IPS-NIHi7 (cell line): ENCODE data around the gene REC8.

Experiments
- DNase-seq: peaks from one replicate; pipeline ENCODE4 v3.0.0; 2012; ENCODE audit warnings: mixed read lengths; ENCODE audit errors: extremely low spot score

Gene REC8

DNA sequence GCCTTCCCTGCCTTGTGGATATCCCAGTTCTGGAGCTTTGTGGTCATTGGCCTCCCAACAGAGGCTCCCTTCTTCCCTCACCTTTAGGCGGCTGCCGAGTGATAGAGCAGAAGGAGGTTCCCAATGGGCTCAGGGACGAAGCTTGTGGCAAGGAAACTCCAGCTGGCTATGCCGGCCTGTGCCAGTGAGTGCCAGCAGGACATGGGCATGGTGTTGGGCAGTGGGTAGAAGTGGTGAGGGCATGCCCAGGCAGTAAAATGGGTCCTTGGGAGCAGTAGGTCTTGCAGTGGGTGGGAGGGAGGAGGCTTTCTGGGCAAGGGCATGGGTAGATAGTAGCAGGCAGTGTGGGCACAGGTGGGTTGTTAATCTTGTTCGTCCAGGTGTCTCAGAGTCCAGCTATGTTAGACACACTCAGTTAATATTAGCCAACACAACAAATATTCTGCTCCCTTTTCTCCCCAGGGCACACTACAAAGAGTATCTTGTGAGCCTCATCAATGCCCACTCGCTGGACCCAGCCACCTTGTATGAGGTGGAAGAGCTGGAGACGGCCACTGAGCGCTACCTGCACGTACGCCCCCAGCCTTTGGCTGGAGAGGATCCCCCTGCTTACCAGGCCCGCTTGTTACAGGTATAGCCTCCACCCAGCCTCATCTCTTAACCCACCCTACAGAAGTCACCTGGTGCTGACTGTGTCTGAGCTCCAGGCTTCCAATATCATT, 11.9 kb upstream of the REC8 start:
- no peak for DNase-seq

DNA sequence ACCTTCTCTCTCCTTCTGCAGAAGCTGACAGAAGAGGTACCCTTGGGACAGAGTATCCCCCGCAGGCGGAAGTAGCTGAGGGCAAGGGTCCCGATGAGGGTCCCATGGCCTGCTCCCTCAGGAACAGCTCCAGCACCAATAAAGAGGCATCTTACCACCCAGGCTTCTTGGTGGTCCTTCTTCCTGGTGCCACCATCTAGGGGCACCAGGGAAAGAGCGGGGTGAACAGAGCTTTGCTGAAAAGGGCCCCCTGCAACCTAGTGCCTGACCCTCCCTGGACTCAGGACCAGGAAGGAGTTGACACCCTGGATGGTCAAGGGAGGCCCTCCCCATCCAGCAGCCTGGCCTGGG, 11.4 kb upstream of the REC8 start:
- no peak for DNase-seq

DNA sequence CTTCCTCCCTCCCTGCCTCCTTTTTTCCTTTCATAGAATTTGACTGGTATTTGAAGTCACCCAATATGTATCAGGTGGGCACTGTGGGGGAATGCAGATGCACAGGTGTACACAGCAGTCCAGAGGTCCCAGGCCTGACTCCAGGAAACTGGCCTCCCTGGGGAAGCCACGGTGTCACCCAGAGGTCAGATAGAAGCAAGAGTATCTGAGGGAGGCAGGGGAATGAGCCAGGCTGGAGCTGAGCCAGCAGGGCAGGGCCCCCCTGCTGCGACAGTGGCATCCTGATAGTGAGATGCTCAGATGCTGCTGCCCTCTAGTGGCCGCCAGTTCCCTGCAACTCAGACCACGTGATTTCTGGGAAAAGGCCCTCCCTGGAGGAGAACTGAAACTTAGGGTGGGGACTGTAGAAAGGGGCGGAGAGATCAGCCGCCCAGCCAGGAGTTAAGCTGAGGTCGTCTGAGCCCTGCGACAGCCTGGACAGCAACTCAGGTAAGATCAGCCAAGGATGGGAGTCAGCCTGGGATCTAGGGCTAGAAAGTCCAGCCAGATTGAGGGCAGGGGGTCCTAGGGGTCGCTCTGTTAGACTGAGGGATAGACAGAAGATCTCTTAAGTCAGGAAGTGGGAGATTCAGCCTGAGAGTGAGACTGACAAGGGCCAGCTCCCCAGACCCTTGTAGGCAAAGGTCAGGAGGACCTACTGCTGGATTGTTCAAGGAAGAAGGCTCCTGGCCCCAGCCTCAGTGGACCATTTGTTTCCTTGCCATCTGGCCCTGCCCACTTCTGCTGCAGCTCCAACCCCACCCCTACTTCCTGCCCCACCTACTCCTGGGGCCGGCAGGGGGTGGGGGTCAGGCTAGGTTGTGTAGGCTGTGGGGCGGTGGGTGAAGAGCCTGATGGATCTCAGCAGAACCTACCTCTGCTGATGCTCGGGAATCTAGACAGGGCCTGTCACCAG, 10.8 kb upstream of the REC8 start, which contains the start of gene IRF9:
Gene IRF9, plus strand, starts transcription at position 416 of the 955 bp plus-strand sequence. CDS start 880 bp downstream, outside the sequence.
- DNase-seq, result peak; percentile 95

DNA sequence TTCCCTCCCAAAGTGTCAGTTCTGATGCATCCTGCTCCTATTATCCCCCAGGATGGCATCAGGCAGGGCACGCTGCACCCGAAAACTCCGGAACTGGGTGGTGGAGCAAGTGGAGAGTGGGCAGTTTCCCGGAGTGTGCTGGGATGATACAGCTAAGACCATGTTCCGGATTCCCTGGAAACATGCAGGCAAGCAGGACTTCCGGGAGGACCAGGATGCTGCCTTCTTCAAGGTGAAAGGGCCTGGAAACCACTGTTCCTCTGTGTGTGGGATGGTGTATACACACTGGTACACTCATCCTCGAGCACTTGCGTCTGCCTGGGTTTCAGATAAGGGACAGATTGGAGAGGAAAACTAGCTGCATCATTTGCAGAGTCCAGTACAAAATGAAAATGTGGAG, 9.8 kb upstream of the REC8 start:
- DNase-seq, result no peak

DNA sequence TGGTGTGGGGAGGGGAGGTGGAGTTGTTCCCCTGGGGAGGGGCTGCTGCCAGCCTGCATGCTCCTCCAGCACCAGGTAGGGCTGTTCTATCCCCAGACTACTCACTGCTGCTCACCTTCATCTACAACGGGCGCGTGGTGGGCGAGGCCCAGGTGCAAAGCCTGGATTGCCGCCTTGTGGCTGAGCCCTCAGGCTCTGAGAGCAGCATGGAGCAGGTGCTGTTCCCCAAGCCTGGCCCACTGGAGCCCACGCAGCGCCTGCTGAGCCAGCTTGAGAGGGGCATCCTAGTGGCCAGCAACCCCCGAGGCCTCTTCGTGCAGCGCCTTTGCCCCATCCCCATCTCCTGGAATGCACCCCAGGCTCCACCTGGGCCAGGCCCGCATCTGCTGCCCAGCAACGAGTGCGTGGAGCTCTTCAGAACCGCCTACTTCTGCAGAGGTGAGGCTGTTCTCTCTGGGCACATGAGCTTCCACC, 7.3 kb upstream of the REC8 start:
- no peak for DNase-seq

DNA sequence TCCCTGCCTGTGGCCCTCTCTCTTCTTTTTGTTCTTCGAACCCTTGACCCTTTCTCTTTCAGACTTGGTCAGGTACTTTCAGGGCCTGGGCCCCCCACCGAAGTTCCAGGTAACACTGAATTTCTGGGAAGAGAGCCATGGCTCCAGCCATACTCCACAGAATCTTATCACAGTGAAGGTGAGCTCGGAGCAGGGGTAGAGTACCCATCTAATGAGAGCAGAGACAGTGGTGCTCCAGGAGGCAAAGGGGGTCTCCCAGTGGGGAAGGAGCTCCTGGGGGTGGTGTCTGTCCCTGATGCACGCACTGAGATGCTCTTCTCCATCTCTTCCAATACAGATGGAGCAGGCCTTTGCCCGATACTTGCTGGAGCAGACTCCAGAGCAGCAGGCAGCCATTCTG, 6.1 kb upstream of the REC8 start:
- DNase-seq, result no peak

DNA sequence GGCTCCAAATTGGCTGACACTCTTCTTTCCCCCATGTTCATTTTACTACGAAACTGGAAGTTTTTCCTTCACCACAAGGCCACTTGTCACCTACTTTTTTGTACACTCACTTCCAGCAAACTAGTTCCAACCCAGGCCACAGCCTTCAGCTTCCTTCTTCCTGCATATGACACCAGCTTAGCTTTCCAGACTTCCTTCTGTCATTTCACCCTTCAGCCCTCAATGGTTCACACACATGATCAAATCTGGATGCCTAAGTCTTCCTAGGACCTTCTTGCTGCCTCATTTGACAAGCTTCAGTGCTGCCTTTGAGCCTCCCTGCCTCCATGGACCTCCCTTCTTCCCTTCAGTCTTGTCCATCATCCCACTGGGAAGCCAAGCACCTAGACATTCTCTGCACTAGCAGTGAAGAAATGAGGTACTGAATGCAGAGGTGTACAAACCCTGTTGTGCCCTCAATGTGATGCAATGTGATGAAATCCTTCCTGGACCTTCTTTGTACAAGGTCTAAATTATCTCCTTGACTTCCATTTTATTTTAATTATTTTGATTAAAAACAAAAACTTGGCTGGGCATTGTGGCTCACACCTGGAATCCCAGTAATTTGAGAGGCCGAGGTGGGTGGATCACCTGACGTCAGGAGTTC, 4.3 kb upstream of the REC8 start:
- no peak for DNase-seq

DNA sequence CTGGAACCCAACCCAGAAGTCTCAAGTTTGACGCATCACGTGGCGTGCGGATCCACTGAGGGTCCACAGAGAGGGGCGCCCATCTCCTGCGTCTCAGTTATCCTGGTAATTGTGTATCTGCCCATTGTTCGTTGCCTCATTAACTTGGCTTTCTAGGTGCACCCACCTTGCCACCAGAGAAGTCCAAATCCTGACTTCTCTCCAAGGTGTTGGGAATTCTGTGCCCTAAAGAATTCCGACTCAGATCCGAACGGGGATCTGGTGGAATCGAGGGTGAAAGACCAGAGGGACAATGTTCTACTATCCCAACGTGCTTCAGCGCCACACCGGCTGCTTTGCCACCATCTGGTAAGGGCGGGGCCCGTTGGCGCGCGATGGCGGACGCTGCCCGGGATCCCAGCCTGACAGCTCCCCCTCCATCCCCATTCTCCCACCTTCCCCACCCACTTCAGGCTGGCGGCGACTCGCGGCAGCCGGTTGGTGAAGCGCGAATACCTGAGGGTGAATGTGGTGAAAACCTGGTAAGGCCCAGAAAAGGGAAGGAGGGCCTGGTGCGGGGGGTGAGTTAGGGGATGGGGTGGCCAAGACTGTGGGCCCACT, 481 bp downstream of the REC8 start:
- DNase-seq, result no peak

DNA sequence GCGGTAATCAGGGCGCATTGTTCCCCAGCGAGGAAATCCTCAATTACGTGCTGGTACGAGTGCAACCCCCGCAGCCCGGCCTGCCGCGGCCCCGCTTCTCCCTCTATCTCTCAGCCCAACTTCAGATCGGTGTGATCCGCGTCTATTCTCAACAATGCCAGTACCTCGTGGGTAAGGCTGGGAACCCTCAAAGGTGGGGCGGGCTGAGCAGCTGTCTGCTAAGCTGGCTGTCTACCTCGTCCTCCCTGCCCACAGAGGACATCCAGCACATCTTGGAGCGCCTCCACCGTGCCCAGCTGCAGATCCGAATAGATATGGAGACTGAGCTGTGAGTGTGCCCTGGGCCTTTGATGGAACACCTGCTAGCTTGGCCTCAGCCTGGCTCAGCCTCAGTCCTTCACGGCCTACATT, 996 bp downstream of the REC8 start:
- no peak for DNase-seq

DNA sequence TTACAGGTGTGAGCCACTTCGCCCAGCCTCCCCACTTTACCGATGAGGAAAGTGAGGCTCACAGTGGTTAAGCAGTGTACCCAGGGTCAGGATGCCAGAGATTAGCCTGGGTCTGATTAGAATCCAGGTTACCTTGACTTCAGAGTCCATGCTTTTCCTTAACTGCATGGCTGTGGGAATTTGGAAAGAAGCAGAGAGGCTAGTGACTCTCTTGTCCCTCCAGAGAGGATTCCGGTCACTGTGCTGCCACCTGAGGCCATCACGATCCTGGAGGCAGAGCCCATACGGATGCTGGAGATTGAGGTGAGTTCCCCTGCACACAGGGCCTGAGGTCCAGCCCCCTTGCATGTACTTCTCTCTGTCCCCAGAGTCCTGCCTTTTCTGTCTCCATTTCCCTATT, 4.7 kb downstream of the REC8 start:
- DNase-seq, result no peak

DNA sequence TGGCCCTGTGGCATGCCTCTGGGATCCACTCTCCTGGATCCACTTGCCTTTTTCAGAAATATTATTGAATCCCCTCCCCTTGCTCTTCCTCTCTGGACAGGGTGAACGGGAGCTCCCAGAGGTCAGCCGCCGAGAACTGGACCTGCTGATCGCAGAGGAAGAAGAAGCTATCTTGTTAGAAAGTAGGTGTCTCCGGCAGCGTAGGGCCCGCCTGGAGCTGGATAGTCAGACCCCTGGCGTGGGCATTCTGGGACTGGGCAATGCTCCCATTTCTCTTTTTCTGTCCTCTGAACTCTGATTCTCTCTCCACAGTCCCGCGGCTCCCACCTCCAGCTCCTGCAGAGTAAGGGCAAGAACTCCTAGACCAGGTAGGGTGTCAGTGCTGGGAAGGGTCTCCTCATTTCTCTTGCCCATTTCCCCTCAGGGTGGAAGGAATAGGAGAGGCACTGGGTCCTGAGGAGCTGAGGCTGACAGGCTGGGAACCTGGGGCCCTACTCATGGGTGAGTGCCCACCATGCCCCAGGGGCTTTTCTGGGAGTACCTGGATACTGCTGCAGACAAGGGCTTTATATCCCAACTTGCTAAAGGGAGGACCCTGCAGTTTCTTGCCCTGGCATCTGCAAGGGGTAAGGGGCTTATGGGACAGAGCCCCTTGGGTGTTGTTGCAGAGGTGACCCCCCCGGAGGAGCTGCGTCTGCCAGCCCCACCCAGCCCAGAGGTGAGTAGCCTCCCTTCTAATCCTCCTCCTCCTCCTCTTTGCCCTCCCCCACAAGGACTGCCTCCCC, 5.4 kb downstream of the REC8 start:
- DNase-seq, result no peak

DNA sequence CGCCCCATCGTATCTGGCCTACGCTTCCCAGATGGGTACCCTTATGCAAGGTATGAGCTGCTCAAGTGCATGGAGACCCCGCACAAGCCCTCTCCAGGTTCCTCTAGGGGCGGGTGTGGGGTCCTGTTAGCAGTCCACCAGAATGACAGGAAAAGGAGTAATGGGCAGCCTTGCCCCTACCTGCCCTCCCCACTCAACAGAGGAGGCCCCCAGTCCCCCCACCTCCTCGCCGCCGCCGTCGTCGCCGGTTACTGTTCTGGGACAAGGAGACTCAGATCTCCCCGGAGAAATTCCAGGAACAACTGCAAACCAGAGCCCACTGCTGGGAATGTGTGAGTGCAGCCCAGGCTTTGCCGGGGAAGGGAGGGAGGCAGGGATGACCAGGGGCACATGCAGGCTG, 6.0 kb downstream of the REC8 start:
- DNase-seq, result no peak

DNA sequence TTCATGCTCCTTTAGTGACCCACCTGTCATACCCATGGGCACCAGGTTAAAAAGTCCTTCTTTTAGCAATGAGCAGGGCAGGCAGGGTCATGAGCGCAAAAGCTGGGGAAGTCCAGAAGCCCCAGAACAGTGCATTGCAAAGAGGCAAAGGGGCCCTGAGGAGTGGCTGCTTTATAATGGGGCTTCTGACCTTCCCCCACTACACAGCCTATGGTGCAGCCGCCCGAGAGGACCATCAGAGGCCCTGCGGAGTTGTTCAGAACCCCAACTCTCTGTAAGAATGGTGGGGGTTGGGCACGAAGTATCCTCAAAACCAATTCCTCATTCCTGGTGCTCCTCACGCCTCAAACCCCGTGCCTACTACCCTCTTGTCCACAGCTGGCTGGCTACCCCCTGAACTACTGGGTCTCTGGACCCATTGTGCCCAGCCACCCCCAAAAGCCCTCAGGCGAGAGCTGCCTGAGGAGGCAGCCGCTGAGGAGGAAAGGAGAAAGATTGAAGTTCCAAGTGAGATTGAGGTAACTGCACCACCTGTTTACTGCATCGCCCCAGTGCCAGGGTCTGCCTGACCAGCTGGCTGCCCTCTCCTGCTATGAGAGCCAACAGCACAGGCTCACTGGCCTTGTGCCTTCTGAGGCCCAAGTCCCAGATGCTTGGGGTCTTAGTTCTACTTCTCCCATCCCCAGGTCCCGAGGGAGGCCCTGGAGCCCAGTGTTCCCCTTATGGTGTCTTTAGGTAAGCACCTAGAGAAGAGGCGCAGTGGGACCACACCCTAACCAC, 6.7 kb downstream of the REC8 start:
- DNase-seq, result no peak

DNA sequence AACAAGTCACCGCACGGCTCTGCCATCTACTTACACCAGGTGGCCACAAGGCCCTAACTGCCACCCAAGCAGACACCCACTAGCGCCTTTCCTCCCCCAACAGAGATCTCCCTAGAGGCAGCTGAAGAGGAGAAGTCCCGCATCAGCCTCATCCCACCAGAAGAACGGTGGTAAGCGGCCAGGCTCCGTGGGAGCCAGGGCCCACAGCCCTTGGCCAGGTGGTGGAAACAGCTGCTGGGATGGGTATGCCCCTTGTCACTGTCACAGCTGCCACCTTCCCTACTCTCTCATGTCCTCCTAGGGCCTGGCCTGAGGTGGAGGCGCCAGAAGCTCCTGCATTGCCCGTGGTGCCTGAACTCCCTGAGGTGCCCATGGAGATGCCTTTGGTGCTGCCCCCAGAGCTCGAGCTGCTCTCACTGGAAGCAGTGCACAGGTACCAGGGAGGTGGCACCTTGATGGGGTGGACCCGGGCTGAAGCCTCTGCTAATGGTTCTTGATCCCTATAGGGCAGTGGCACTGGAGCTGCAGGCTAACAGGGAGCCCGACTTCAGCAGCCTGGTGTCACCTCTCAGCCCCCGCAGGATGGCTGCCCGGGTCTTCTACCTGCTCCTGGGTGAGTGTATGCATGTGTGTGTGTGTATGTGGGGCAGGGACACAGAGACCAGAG, 7.5 kb downstream of the REC8 start:
- DNase-seq, result no peak

DNA sequence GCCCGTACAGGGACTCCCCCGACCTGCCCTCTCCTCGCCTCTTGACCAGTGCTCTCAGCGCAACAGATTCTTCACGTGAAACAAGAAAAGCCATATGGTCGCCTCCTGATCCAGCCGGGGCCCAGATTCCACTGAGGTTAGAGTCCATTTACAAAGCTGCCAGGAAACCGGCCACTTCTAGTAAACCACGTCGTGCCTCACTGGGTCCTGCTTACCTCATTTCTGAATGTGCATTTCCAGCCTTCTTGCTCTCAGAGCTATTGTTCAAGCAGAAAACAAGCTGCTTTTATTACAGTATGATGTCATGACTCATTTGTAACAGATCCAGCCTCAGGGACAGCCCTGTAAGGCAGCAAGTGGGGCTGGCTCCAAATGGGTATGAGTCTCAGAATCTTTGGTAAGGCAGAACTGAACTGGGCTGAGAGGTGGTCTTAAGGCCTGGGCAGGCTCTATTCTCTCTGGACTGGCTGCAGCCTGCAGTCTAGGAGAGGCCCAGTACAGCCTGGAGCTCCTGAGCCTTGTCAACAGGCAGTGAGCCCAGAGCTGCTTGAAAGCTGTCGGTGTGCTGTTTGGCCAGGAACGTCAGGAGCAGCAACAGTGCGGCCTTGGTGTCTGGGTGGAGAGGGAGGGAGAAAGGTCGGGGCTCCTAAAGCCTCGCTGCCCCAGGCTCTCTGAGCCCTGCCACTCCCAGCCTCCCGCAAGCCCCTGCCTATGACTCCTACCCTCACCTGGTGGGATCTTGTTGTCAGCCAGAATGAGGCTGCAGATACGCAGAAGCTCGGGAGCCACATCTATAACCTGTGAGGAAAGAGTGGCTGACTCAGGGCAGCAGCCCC, 8.3 kb downstream of the REC8 start:
- no peak for DNase-seq

DNA sequence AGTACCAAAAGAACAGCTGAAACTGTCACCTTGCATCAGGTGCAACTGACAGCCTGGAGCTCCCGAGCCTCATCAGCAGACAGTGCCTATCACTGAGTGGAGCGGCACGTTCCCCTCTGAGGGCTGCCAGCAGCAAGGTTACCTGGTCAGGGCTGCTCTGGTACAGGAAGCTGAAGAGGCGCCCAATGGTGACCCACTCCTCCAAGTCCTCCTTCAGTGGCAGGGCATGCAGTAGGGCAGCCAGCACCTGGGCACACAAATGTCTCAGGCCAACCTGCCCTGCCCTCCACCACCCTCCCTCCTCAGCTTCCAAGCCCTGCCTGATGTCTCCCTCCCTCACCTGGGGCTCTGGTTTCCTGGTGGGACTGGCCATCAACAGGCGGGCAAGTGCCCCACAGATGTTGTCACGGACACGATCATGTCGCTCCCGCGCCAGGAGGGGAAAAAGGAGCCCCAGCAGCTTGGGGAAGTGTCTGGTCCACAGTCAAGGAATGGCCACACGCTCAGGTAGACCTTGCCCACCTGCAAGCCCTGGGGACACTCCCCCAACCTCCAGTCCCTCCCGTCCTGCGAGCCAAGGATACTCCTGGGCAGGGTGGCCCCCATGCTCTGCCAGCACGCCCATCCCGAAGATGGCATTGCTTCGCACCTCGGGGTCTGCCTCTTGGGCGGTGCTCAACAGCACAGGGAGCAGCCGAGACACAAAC, 9.6 kb downstream of the REC8 start:
- no peak for DNase-seq

DNA sequence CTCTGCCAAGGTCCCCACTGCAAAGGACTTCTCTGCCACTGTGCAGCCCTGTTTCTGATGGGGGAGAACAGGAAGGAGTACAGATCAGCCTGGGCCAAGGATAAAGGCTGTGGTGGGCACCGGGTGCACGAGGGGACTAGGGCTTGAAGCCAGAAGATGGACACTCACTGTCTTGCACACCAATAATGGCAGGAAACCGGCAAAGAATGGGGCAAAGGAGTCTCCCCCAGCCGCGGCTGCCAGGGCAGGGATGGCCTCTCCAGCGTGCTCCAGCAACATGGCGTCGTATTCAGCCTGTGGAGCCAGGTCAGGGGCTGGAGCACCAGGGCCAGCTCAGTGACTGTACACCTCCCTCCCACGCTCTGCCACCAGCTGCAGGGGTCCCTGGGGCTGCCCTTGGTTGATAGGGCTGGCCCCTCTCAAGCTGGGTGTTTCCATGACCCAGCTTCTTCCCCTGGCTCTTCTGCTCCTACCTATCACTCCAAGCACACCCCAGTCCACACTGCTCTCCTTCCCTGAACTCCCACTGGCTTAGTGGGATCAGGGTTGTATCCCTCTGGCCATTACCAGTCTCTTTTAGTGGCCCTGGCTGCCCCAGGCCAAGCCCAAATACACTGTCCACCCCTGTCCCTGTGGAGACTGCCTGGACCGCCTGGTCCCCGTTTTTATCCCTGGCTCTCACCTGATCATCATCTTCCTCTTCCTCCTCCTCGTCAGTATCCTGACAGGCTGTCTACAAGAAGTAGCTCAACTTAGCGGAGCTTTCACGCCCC, 10.4 kb downstream of the REC8 start:
- DNase-seq, result no peak
